ENCODE data around the gene KCNAB1.

DNA sequence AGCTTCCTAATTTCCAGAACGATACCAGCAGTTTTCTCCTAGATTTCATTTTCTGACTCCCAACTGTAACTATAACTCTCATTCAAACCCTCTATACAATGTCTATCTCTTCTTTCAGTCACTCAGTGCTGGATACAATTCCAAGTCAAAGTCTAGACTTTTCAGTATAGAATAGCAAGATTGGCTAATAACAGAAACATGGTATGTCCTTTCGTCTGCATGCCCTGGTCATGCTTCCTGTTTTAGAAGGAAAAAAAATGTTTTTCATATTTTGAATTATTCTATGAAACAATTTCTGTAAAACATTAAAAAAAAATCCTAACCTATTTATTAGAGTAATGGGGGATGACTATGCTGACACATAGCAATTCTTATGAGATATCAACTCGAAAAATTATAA, 180.0 kb downstream of the KCNAB1 start:
- TF ChIP-seq ZNF274 (IDR thresholded peaks at IDR 0.05; ENCODE audit: low read depth, low read length) (no peak), SUZ12 (IDR thresholded peaks at IDR 0.05; ENCODE audit: extremely low read depth, insufficient read depth, insufficient read length) (no peak), YY1 (IDR thresholded peaks at IDR 0.05; ENCODE audit: insufficient read depth, insufficient read length) (no peak)

Measured in NT2/D1 (cell line).